PC-3 (cell line): ENCODE data around the gene RAET1E. TPM values are rescaled to one million over a fixed set of nuclear protein-coding genes. Genes with fewer than 3 reads are reported as not detected.

ENCODE experiments used
- ATAC-seq: fragments of 200-7000 bp; cut with Tn5 transposase; 2 replicates; pipeline ENCODE4 v1.9.1; 2020; ENCODE audit warnings: mild to moderate bottlenecking, moderate library complexity
- BruUV-seq: library from RNA; stranded (reverse); fragments of 400-500 nt; replicated peaks from 2 replicates; lab custom pipeline; 2021; lab: Mats Ljungman, UMichigan
- CTCF ChIA-PET: fragments of 300-600 bp; sonication (Branson Sonifier 250); formaldehyde crosslinking; loops from one replicate; lab custom pipeline; 2022; ENCODE audit warnings: antibody characterized with exemption; lab: Charles Lee
- POLR2A ChIA-PET: fragments of 300-600 bp; sonication (Branson Sonifier 250); formaldehyde crosslinking; loops from one replicate; lab custom pipeline; 2022; ENCODE audit warnings: antibody characterized with exemption; ENCODE audit not compliant: unreplicated experiment; lab: Charles Lee
- DNase-seq: peaks from one replicate; pipeline ENCODE4 v3.0.0-alpha.2; 2015
- H2AFZ ChIP-seq: fragments of 300-600 bp; sonication (generic); 2 replicates; pipeline ENCODE4 v1.6.0; 2016; ENCODE audit warnings: antibody characterized with exemption, low read length
- H3F3A ChIP-seq: fragments of 300-600 bp; sonication (generic); one replicate; pipeline ENCODE4 v1.6.0; 2017; ENCODE audit warnings: antibody characterized with exemption, low read length, control low read depth, mild to moderate bottlenecking; ENCODE audit not compliant: unreplicated experiment
- H3K27ac ChIP-seq: fragments of 300-600 bp; sonication (generic); 2 replicates; pipeline ENCODE4 v1.5.1; 2016; ENCODE audit warnings: mild to moderate bottlenecking, low read length
- H3K27me3 ChIP-seq: fragments of 300-600 bp; sonication (generic); 2 replicates; pipeline ENCODE4 v1.6.1; 2016; ENCODE audit warnings: low read length, mixed read lengths
- H3K36me3 ChIP-seq: fragments of 300-600 bp; sonication (generic); 2 replicates; pipeline ENCODE4 v1.6.1; 2016; ENCODE audit warnings: low read depth, mixed run types, low read length, mixed read lengths
- H3K4me1 ChIP-seq: fragments of 300-600 bp; sonication (generic); 2 replicates; pipeline ENCODE4 v1.5.1; 2016; ENCODE audit warnings: low read length; ENCODE audit not compliant: insufficient read depth
- H3K4me2 ChIP-seq: fragments of 300-600 bp; sonication (generic); 2 replicates; pipeline ENCODE4 v1.6.0; 2016; ENCODE audit warnings: low read length
- H3K4me3 ChIP-seq: fragments of 300-600 bp; sonication (generic); 2 replicates; pipeline ENCODE4 v1.5.1; 2016; ENCODE audit warnings: mild to moderate bottlenecking, low read length, mixed read lengths
- H3K79me2 ChIP-seq: fragments of 300-600 bp; sonication (generic); 2 replicates; pipeline ENCODE4 v1.6.1; 2017; ENCODE audit warnings: low read length, mixed read lengths
- H3K9ac ChIP-seq: fragments of 300-600 bp; sonication (generic); 2 replicates; pipeline ENCODE4 v1.6.0; 2016; ENCODE audit warnings: mild to moderate bottlenecking, low read length
- H3K9me2 ChIP-seq: fragments of 300-600 bp; sonication (generic); replicated peaks from 2 replicates; pipeline ENCODE4 v1.6.1; 2016; ENCODE audit warnings: mixed run types, low read length, mixed read lengths
- H3K9me3 ChIP-seq: fragments of 300-600 bp; sonication (generic); 2 replicates; pipeline ENCODE4 v1.6.1; 2016; ENCODE audit warnings: low read length, mixed read lengths
- H4K20me1 ChIP-seq: fragments of 300-600 bp; sonication (generic); 2 replicates; pipeline ENCODE4 v1.6.1; 2016; ENCODE audit warnings: low read length, mixed read lengths
- EZH2 ChIP-seq: fragments of 300-600 bp; sonication (generic); IDR thresholded peaks from one replicate; pipeline ENCODE4 v1.6.1; 2017; ENCODE audit warnings: antibody characterized with exemption, mild to moderate bottlenecking, low read length; ENCODE audit not compliant: unreplicated experiment
- EZH2phosphoT487 ChIP-seq: fragments of 300-600 bp; sonication (generic); IDR thresholded peaks from 2 replicates; pipeline ENCODE4 v1.6.1; 2018; ENCODE audit warnings: mild to moderate bottlenecking, antibody characterized with exemption, low read length, borderline replicate concordance
- intact Hi-C: fragments of 100-400 bp; cut with micrococcal nuclease; formaldehyde crosslinking; loops from 2 replicates; pipeline ENCODE4 v1.9.0; 2023
- total RNA-seq: library from RNA; depleted of rRNA; stranded (reverse); fragments of >200 nt; gene quantifications from 2 replicates; pipeline ENCODE4 v1.2.3, GENCODE V29; 2014
- TF ChIP-seq, protein P1 (sequence below): fragments of 300-600 bp; sonication (generic); conservative IDR thresholded peaks from 2 replicates; pipeline ENCODE4 v1.5.1; 2017; ENCODE audit warnings: antibody characterized with exemption, low read depth, mild to moderate bottlenecking, low read length

Gene RAET1E
- total RNA-seq, 1 experiment from 2014 or later: 0.40 TPM

DNA sequence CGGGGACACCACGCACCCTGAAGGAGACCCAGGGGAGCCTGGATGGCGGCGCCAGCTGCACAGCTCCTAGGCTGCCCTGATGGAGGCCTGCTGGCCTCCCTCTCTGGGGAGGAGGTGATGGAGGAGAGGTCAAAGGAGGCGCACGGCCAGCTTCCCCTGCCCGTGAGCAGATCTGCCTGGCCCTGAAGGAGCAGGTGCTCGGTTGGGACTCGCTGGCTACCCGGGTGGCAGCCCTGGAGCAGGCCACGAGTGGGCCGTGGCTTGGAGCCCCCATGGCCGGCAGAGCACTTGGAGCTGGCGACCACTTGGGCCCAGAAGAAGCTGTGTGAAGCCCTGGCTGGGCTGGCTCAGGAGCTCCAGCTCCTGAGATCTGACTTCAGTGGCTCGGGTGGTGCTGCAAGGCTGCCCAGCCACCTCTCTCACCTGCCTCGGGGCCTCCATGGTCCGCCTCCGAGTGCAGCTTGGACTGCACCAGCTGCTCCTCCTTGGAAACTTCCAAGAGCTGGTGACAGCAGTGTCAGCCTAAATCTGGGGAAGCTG, 7.5 kb upstream of the RAET1E start:
- H3K4me3 ChIP-seq: no peak overlapping the region
- no peak overlapping the region for H3K9ac ChIP-seq
- intact Hi-C loops: no loop called here
- no peak overlapping the region for H3K27ac ChIP-seq
- no peak for ATAC-seq
- BruUV-seq: no TSS peak
- TF ChIP-seq, protein P1, sequence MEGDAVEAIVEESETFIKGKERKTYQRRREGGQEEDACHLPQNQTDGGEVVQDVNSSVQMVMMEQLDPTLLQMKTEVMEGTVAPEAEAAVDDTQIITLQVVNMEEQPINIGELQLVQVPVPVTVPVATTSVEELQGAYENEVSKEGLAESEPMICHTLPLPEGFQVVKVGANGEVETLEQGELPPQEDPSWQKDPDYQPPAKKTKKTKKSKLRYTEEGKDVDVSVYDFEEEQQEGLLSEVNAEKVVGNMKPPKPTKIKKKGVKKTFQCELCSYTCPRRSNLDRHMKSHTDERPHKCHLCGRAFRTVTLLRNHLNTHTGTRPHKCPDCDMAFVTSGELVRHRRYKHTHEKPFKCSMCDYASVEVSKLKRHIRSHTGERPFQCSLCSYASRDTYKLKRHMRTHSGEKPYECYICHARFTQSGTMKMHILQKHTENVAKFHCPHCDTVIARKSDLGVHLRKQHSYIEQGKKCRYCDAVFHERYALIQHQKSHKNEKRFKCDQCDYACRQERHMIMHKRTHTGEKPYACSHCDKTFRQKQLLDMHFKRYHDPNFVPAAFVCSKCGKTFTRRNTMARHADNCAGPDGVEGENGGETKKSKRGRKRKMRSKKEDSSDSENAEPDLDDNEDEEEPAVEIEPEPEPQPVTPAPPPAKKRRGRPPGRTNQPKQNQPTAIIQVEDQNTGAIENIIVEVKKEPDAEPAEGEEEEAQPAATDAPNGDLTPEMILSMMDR: no peak
- no peak for TF ChIP-seq EZH2
- TF ChIP-seq EZH2phosphoT487: no peak
- H3K4me2 ChIP-seq: no peak overlapping the region
- H3F3A ChIP-seq: no peaks in the 10 kb centered on the region
- H2AFZ ChIP-seq: no peak overlapping the region
- no peaks in the 10 kb centered on the region for H3K4me1 ChIP-seq
- H3K27me3 ChIP-seq: no peaks in the 10 kb centered on the region
- no peak for DNase-seq
- H3K36me3 ChIP-seq: no peaks in the 10 kb centered on the region
- CTCF ChIA-PET: no interaction called here
- no peaks in the 10 kb centered on the region for H3K9me3 ChIP-seq
- no peaks in the 10 kb centered on the region for H3K79me2 ChIP-seq
- no peaks in the 10 kb centered on the region for H4K20me1 ChIP-seq
- POLR2A ChIA-PET: no interaction called here
- H3K9me2 ChIP-seq: no peaks in the 10 kb centered on the region

DNA sequence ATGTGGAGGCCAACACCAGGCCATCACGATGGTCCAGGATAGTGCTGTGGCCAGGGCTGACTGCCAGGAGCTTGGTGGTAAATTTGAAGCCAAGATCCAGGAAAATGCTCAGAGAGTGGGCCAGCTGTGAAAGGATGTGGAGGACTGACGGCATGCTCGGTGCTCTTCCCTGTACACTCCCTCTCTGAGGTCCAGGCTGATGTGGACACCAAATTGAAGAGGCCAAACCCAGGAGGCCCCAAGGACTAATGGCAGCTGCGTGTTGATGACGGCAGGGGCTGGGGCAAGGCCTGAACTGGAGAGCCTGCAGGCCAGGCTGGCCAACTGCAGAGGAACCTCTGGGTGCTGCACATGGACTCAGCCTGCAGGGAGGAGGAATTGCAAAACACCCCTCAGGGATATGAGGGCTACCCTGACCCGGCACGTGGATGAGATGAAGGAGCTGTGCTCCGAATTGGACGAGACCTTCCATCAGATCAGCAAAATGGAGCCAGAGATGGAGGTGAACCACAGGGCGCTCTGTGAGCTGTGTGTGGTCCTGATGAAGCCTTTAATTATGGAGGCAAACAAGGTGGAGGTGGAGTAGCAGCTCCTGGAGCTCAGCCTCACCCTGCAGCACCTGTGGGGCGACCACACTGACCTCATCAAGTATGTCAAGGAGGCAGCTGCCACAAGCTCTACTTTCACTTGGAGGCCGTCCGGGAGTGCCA, 6.9 kb upstream of the RAET1E start:
- Histone ChIP-seq H3K9me2 (no peaks in the 10 kb centered on the region), H3K4me2 (no peak overlapping the region), H2AFZ (no peak overlapping the region), H3K27me3 (no peaks in the 10 kb centered on the region), H3K27ac (no peak overlapping the region), H3K36me3 (no peaks in the 10 kb centered on the region), H3K9me3 (no peaks in the 10 kb centered on the region), H3F3A (no peaks in the 10 kb centered on the region), H3K9ac (no peak overlapping the region), H4K20me1 (no peaks in the 10 kb centered on the region), H3K4me3 (no peak overlapping the region), H3K79me2 (no peaks in the 10 kb centered on the region), H3K4me1 (no peaks in the 10 kb centered on the region)
- ATAC-seq (no peak), DNase-seq (no peak)
- ChIA-PET POLR2A (no interaction called here), CTCF (no interaction called here)
- BruUV-seq: no TSS peak
- TF ChIP-seq, protein P1: no peak
- no peak for TF ChIP-seq EZH2phosphoT487
- no peak for TF ChIP-seq EZH2
- intact Hi-C loops: no loop called here

DNA sequence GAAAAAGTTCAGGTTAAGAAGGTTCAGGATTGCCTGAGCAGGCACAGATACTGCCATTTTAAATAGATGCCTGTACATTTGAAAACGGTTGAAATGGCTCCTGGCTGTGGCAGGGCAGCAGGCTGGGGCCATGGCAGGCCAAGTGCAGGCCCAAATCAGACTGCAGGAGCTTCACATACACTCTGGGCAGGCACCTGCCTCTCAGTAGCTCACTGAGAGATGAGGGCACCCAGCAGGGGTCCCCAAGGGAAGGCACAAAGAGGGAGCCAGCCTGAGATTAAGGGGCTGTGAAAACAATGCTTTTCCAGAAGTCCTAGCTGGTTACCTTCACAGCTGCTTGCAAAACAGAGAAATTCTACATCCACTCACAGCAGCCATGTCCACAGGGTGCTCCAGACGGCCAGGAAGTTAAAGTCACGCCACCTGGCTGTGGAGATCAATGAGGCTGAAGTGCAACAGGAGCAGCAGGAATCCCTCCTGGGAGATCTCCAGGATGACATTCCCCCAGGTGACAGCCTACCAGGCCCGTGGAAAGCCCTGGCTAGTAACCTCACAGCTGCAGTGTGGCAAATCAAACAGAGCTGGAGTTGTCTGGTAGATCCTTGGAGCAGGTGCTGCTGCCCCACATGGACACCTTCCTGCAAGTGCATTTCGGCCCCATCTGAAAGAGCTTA, 6.2 kb upstream of the RAET1E start:
- H3K4me2 ChIP-seq: no peak overlapping the region
- BruUV-seq: no TSS peak
- H3K9me3 ChIP-seq: no peaks in the 10 kb centered on the region
- no peak for ATAC-seq
- H3K4me3 ChIP-seq: no peak overlapping the region
- H4K20me1 ChIP-seq: no peaks in the 10 kb centered on the region
- H3F3A ChIP-seq: no peaks in the 10 kb centered on the region
- no peaks in the 10 kb centered on the region for H3K9me2 ChIP-seq
- no peaks in the 10 kb centered on the region for H3K27me3 ChIP-seq
- no peaks in the 10 kb centered on the region for H3K79me2 ChIP-seq
- H2AFZ ChIP-seq: no peak overlapping the region
- no peaks in the 10 kb centered on the region for H3K4me1 ChIP-seq
- TF ChIP-seq EZH2 (no peak), EZH2phosphoT487 (no peak)
- TF ChIP-seq, protein P1: no peak
- POLR2A ChIA-PET: no interaction called here
- H3K27ac ChIP-seq: no peak overlapping the region
- no peak for DNase-seq
- CTCF ChIA-PET: no interaction called here
- H3K9ac ChIP-seq: no peak overlapping the region
- H3K36me3 ChIP-seq: no peaks in the 10 kb centered on the region
- intact Hi-C loops: no loop called here
